ENCODE data around the gene EGFR.

Gene EGFR

DNA sequence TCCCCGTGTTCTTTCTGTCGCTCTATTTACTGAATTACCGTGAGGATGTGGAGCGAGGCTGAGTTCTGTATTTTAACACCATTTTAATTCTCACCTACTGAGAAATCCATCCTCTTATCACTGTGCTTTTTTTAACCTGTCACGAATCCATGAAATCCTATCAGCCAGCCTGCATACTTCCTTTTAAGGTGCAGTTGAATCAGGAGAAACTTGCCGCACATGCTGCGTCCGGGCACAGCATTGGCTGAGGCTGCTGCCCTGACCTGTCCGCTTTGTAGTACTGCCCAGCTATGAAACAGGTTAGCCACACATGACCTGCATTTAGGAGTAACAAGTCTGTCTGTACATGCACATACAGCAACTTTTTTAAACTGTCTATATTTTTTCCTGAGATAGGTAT lies 82.5 kb downstream of the EGFR start:
- no peak overlapping the region for H3K4me3 ChIP-seq (IDR thresholded peaks at IDR 0.05; ENCODE audit: insufficient read depth, low read depth, low read length)
- H3K27ac ChIP-seq, result no peak overlapping the region
- no peaks in the 10 kb centered on the region for H3K27me3 ChIP-seq (ENCODE audit: insufficient read depth, low read depth)
- H3K4me1 ChIP-seq (ENCODE audit: low read depth, poor library complexity, severe bottlenecking), result peaks cover 26% of the 10 kb centered on the region
- H3K4me2 ChIP-seq, result no peak overlapping the region
- no peak overlapping the region for H2AFZ ChIP-seq (ENCODE audit: low read depth)
- H3K36me3 ChIP-seq (ENCODE audit: insufficient read depth), result no peaks in the 10 kb centered on the region
- no peak for TF ChIP-seq CTCF (conservative IDR thresholded peaks at IDR 0.05; ENCODE audit: low read depth, low read length)
- H3K79me2 ChIP-seq (ENCODE audit: insufficient read depth, low read depth), result no peaks in the 10 kb centered on the region
- no peak overlapping the region for H3K9ac ChIP-seq
- H4K20me1 ChIP-seq (ENCODE audit: insufficient read depth), result no peaks in the 10 kb centered on the region

DNA sequence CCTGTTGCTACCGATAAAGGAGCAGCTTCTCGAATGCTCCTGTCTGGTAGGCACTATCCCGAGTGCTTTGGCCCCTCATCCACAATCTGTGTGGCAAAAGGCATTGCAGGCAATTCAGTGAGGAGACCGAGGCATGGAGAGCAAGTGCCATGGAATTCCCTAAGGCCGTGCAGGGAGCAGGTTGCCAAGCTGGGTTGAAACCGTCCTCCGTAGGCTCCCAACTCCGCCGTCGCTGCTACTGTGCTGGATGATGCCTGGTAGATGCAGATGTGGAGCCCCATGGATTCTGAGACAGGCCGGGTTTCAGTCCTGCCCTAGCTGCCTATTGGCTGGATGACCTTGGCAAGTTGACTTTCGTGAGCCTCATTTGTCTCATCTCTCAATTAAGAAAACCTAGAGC lies 85.3 kb downstream of the EGFR start:
- Histone ChIP-seq H3K4me3 (IDR thresholded peaks at IDR 0.05; ENCODE audit: insufficient read depth, low read depth, low read length) (no peak overlapping the region), H3K79me2 (ENCODE audit: insufficient read depth, low read depth) (no peaks in the 10 kb centered on the region), H4K20me1 (ENCODE audit: insufficient read depth) (no peaks in the 10 kb centered on the region), H3K36me3 (ENCODE audit: insufficient read depth) (no peaks in the 10 kb centered on the region), H3K9ac (no peak overlapping the region), H2AFZ (ENCODE audit: low read depth) (no peak overlapping the region), H3K4me1 (ENCODE audit: low read depth, poor library complexity, severe bottlenecking) (peaks cover 42% of the 10 kb centered on the region), H3K4me2 (no peak overlapping the region), H3K27ac (no peak overlapping the region), H3K27me3 (ENCODE audit: insufficient read depth, low read depth) (no peaks in the 10 kb centered on the region)
- no peak for TF ChIP-seq CTCF (conservative IDR thresholded peaks at IDR 0.05; ENCODE audit: low read depth, low read length)

GRCh38 chr7:55104712-55105433 lies 86.1 kb downstream of the EGFR start:
- Histone ChIP-seq H3K27ac (peak overlapping the region; percentile 38), H3K4me2 (peak overlapping the region; percentile 71), H3K4me1 (ENCODE audit: low read depth, poor library complexity, severe bottlenecking) (peaks cover 50% of the 10 kb centered on the region), H3K9ac (no peak overlapping the region), H3K27me3 (ENCODE audit: insufficient read depth, low read depth) (no peaks in the 10 kb centered on the region), H3K4me3 (IDR thresholded peaks at IDR 0.05; ENCODE audit: insufficient read depth, low read depth, low read length) (no peak overlapping the region), H3K79me2 (ENCODE audit: insufficient read depth, low read depth) (no peaks in the 10 kb centered on the region), H3K36me3 (ENCODE audit: insufficient read depth) (no peaks in the 10 kb centered on the region), H4K20me1 (ENCODE audit: insufficient read depth) (no peaks in the 10 kb centered on the region), H2AFZ (ENCODE audit: low read depth) (peak overlapping the region; percentile 6; the same call in 1 of the 2 replicates)
- no peak for TF ChIP-seq CTCF (conservative IDR thresholded peaks at IDR 0.05; ENCODE audit: low read depth, low read length)

DNA sequence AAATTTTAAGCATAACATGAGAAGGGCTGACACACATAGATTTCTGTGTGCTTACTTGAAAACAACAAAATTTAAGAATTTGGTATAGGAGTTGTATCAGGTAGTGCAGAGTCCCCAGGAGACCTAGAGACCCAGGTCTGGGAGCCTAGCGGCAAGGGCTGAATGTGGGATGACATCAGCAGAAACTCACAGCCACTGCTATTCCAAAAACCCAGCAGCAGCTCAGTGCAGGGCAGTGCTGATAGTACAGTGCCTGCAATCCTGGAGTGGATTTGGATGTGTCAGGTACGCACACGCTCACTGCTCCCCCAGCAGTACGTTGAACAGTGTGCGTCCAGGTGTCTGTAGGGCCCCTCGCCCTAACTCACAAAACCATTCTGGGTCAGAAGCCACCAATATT lies 87.1 kb downstream of the EGFR start:
- no peak for TF ChIP-seq CTCF (conservative IDR thresholded peaks at IDR 0.05; ENCODE audit: low read depth, low read length)
- no peaks in the 10 kb centered on the region for H4K20me1 ChIP-seq (ENCODE audit: insufficient read depth)
- no peak overlapping the region for H2AFZ ChIP-seq (ENCODE audit: low read depth)
- peaks cover 60% of the 10 kb centered on the region for H3K4me1 ChIP-seq (ENCODE audit: low read depth, poor library complexity, severe bottlenecking)
- peak overlapping the region; percentile 71 for H3K4me2 ChIP-seq
- no peak overlapping the region for H3K9ac ChIP-seq
- no peaks in the 10 kb centered on the region for H3K79me2 ChIP-seq (ENCODE audit: insufficient read depth, low read depth)
- no peaks in the 10 kb centered on the region for H3K27me3 ChIP-seq (ENCODE audit: insufficient read depth, low read depth)
- peak overlapping the region; percentile 38; the same call in 1 of the 2 replicates for H3K27ac ChIP-seq
- no peak overlapping the region for H3K4me3 ChIP-seq (IDR thresholded peaks at IDR 0.05; ENCODE audit: insufficient read depth, low read depth, low read length)
- no peaks in the 10 kb centered on the region for H3K36me3 ChIP-seq (ENCODE audit: insufficient read depth)

Measured in KMS-11 (cell line).